Measurements from ENCODE around the gene FAU.

The FAU gene

GRCh38 chr11:65109231-65110198 lies 12.4 kb downstream of the FAU start:
- no peak for DNase-seq

DNA sequence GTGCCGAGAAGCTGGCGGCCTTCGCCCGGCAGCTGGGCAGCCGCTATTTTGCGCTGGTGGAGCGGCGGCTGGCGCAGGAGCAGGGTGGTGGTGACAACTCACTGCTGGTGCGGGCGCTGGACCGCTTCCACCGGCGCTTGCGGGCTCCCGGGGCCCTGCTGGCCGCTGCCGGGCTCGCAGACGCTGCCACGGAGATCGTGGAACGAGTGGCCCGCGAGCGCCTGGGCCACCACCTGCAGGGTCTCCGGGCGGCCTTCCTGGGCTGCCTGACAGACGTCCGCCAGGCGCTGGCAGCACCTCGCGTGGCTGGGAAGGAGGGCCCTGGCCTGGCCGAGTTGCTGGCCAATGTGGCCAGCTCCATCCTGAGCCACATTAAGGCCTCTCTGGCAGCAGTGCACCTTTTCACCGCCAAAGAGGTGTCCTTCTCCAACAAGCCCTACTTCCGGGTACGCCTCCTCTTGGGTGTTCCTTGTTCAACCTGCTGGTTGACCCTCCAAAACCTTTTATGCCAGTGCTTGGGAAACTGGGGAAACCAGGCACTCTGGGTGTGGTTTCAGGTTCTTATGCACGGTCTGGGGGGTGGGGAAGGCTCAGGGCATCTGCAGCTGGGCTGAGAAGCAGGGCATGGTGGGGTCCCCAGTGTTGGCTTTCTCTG lies 13.3 kb downstream of the FAU start:
- no peak for DNase-seq

- no peak for DNase-seq
Measured at GRCh38 chr11:65107751-65108468, 14.0 kb downstream of the FAU start.

DNA sequence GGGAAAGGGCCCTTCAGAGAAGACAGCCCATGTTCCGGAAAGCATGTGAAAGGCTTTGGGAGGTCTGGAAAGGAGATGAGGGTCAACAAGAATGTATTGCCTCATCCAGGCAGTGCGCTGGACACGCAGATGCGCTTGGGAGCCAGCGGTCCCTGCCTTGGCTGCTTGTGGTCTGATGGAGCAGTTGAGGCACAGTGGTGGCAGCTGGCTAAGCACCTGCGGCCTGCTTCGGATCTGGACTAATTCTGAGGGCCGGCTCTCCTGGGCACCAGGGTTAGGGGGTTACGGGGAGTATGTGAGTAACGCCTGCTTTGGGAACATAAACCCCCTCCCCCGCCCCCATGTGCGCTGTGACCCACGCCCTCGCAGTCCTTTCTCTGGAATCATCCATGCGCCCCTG lies 14.9 kb downstream of the FAU start:
- no peak for DNase-seq

GRCh38 chr11:65104628-65105027 lies 17.3 kb downstream of the FAU start:
- DNase-seq, result no peak

- DNase-seq, result no peak
Measured at GRCh38 chr11:65103476-65103875, 18.5 kb downstream of the FAU start.

- DNase-seq, result peak in 24 of 56 donors; percentile 6 to 71 (median 40)
Measured at GRCh38 chr11:65102142-65103095, 19.5 kb downstream of the FAU start.

GRCh38 chr11:65100674-65101350 lies 21.1 kb downstream of the FAU start:
- no peak for DNase-seq

GRCh38 chr11:65096926-65097325 lies 25.0 kb downstream of the FAU start:
- peak in 1 of 56 donors; percentile 55 for DNase-seq

- DNase-seq, result peak; percentile 27 to 89 (median 79)
Measured at GRCh38 chr11:65095974-65096806, 25.7 kb downstream of the FAU start, which contains the start of gene VPS51. Gene VPS51 (plus strand): TSS chr11:65096214. CDS start chr11:65096251, 37 bp downstream.

- no peak for DNase-seq
Measured at GRCh38 chr11:65095427-65095826, 26.5 kb downstream of the FAU start.

DNA sequence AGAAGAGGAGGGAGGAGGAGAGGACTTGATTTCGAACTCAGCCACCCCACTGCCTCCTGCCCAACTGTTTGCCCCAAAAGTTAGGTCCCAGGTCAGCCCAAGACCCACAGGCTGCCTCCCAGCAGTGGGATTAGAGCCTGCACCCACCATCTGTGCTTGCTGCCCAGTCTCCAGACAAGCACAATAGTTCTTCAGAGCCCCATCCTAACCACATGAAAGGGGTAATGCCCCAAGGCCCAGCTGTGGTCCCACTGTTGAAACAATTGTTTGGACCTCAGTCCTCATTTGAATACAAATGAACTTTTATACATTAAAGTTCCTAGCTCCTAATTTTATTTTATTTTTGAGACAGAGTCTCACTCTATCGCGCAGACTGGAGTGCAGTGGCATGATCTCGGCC lies 31.3 kb downstream of the FAU start:
- peak in 25 of 56 donors; percentile 10 to 72 (median 44) for DNase-seq

GRCh38 chr11:65089621-65090020 lies 32.3 kb downstream of the FAU start:
- no peak for DNase-seq

DNA sequence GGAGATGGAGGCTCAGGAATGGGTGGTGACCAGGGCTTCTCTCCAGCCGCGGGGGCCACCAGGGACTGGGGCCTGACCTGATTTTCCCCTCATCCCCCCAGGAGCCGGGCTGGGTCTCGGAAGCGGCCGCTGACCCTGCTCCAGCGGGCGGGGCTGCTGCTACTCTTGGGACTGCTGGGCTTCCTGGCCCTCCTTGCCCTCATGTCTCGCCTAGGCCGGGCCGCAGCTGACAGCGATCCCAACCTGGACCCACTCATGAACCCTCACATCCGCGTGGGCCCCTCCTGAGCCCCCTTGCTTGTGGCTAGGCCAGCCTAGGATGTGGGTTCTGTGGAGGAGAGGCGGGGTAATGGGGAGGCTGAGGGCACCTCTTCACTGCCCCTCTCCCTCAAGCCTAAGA lies 34.1 kb downstream of the FAU start:
- no peak for DNase-seq

GRCh38 chr11:65087216-65087615 lies 34.7 kb downstream of the FAU start:
- no peak for DNase-seq

GRCh38 chr11:65086809-65087208 lies 35.1 kb downstream of the FAU start:
- DNase-seq, result no peak

- no peak for DNase-seq
Measured at GRCh38 chr11:65085446-65085845, 36.5 kb downstream of the FAU start.

GRCh38 chr11:65084598-65085375 lies 37.1 kb downstream of the FAU start:
- DNase-seq, result no peak

All from amygdala (tissue), 56 donors.